Measurements from ENCODE around the gene THBS2.

- TF ChIP-seq CTCF (IDR thresholded peaks at IDR 0.05; ENCODE audit: insufficient read depth, low read length) (no peak), GABPA (IDR thresholded peaks at IDR 0.05; ENCODE audit: low read depth) (no peak), POLR2AphosphoS5 (IDR thresholded peaks at IDR 0.05; ENCODE audit: low read depth) (no peak)
These were observed 30.6 kb downstream of the THBS2 start for GRCh38 chr6:169223006-169223405.

All from HL-60 (cell line).